SK-N-SH treated with all-trans-retinoic acid at 6 μM for 48 hours (cell line): ENCODE data around the gene VPS54.

Source experiments
- ARNTL ChIP-seq: fragments of 450-650 bp; formaldehyde crosslinking; IDR thresholded peaks from 2 replicates; pipeline ENCODE4 v1.5.0; 2020; ENCODE audit warnings: low read depth, mild to moderate bottlenecking, moderate library complexity, borderline replicate concordance
- CREB5 ChIP-seq: fragments of 250-450 bp; sonication (Bioruptor Pico); IDR thresholded peaks from 2 replicates; pipeline ENCODE4 v1.5.1; 2020; ENCODE audit warnings: low read depth, mild to moderate bottlenecking, moderate library complexity
- ESRRG ChIP-seq: fragments of 250-450 bp; sonication (Bioruptor Pico); IDR thresholded peaks from 2 replicates; pipeline ENCODE4 v1.6.1; 2021; ENCODE audit warnings: mild to moderate bottlenecking
- OSR1 ChIP-seq: fragments of 250-450 bp; sonication (Bioruptor Pico); IDR thresholded peaks from 2 replicates; pipeline ENCODE4 v1.8.0; 2022; ENCODE audit warnings: moderate library complexity, mild to moderate bottlenecking, inconsistent platforms
- POU6F1 ChIP-seq: fragments of 250-450 bp; sonication (Bioruptor Pico); IDR thresholded peaks from 2 replicates; pipeline ENCODE4 v1.8.0; 2021; ENCODE audit warnings: low read depth, mild to moderate bottlenecking, moderate library complexity, borderline replicate concordance
- PPARA ChIP-seq: fragments of 250-450 bp; sonication (Bioruptor Pico); IDR thresholded peaks from 2 replicates; pipeline ENCODE4 v1.5.0; 2020; ENCODE audit warnings: mild to moderate bottlenecking, borderline replicate concordance
- RARB ChIP-seq: fragments of 250-450 bp; sonication (Bioruptor Pico); IDR thresholded peaks from 2 replicates; pipeline ENCODE4 v1.8.0; 2021; ENCODE audit warnings: mild to moderate bottlenecking, moderate library complexity
- TCF4 ChIP-seq: fragments of 250-450 bp; sonication (Bioruptor Pico); IDR thresholded peaks from 2 replicates; pipeline ENCODE4 v1.8.0; 2021; ENCODE audit warnings: mild to moderate bottlenecking, moderate library complexity, borderline replicate concordance
- TOX ChIP-seq: fragments of 250-450 bp; sonication (Bioruptor Pico); IDR thresholded peaks from 2 replicates; pipeline ENCODE4 v1.8.0; 2021; ENCODE audit warnings: mild to moderate bottlenecking, moderate library complexity, borderline replicate concordance
- ZC3H10 ChIP-seq: fragments of 250-450 bp; sonication (Bioruptor Pico); IDR thresholded peaks from 2 replicates; pipeline ENCODE4 v1.5.1; 2021; ENCODE audit warnings: mild to moderate bottlenecking, moderate library complexity
- ZFP3 ChIP-seq: fragments of 250-450 bp; sonication (Bioruptor Pico); IDR thresholded peaks from 2 replicates; pipeline ENCODE4 v1.5.0; 2020; ENCODE audit warnings: mild to moderate bottlenecking, moderate library complexity
- ZFP30 ChIP-seq: fragments of 450-650 bp; formaldehyde crosslinking; IDR thresholded peaks from 2 replicates; pipeline ENCODE4 v1.5.0; 2022; ENCODE audit warnings: mild to moderate bottlenecking, moderate library complexity
- ZNF8 ChIP-seq: fragments of 450-650 bp; formaldehyde crosslinking; IDR thresholded peaks from 2 replicates; pipeline ENCODE4 v1.5.0; 2020; ENCODE audit warnings: mild to moderate bottlenecking, moderate library complexity

- no peak for TF ChIP-seq TCF4 (CRISPR knock-in tag)
- TF ChIP-seq ARNTL (CRISPR knock-in tag) = no peak
- no peak for TF ChIP-seq TOX (CRISPR knock-in tag)
- TF ChIP-seq ZNF8 (CRISPR knock-in tag) = no peak
- no peak for TF ChIP-seq ESRRG (CRISPR knock-in tag)
- TF ChIP-seq CREB5 (CRISPR knock-in tag) = no peak
- no peak for TF ChIP-seq OSR1
- TF ChIP-seq RARB = no peak
- no peak for TF ChIP-seq PPARA
- no peak for TF ChIP-seq POU6F1 (CRISPR knock-in tag)
- no peak for TF ChIP-seq ZC3H10
- TF ChIP-seq ZFP3 (CRISPR knock-in tag) = no peak
- no peak for TF ChIP-seq ZFP30 (CRISPR knock-in tag)
Observed at GRCh38 chr2:64018701-64019082, 536 bp downstream of the VPS54 start.
